HEK293 (cell line): ENCODE results near the gene PET100.
A peak's percentile ranks its signal among the peaks of the same experiment; 100 is the strongest.

Experiments
- GFI1B ChIP-seq: fragments of 450-650 bp; formaldehyde crosslinking; IDR thresholded peaks from 2 replicates; pipeline ENCODE4 v1.5.1; 2016; ENCODE audit warnings: missing biosample characterization, missing genetic modification characterization
- GLIS1 ChIP-seq: fragments of 450-650 bp; formaldehyde crosslinking; IDR thresholded peaks from 2 replicates; pipeline ENCODE4 v1.5.1; 2016; ENCODE audit warnings: missing biosample characterization, missing genetic modification characterization
- HOXC10 ChIP-seq: sonication (generic); formaldehyde crosslinking; IDR thresholded peaks from 2 replicates; pipeline ENCODE4 v1.8.1; 2023; ENCODE audit warnings: mild to moderate bottlenecking, missing genetic modification reagents
- IKZF3 ChIP-seq: fragments of 450-650 bp; IDR thresholded peaks from 2 replicates; pipeline ENCODE4 v1.5.0; 2018; ENCODE audit warnings: missing biosample characterization, mild to moderate bottlenecking, missing genetic modification characterization, moderate library complexity
- MZF1 ChIP-seq: fragments of 450-650 bp; formaldehyde crosslinking; IDR thresholded peaks from 2 replicates; pipeline ENCODE4 v1.5.1; 2017; ENCODE audit warnings: missing biosample characterization, missing genetic modification characterization, borderline replicate concordance
- TRIM28 ChIP-seq: IDR thresholded peaks from 2 replicates; pipeline ENCODE4 v1.6.1; 2011; ENCODE audit warnings: low read length, control low read depth, borderline replicate concordance
- ZBTB21 ChIP-seq: fragments of 450-650 bp; formaldehyde crosslinking; IDR thresholded peaks from 2 replicates; pipeline ENCODE4 v1.5.1; 2017; ENCODE audit warnings: missing biosample characterization, missing genetic modification characterization
- ZIC2 ChIP-seq: fragments of 450-650 bp; formaldehyde crosslinking; IDR thresholded peaks from 2 replicates; pipeline ENCODE4 v1.5.1; 2016; ENCODE audit warnings: missing biosample characterization, missing genetic modification characterization
- ZNF133 ChIP-seq: fragments of 450-650 bp; formaldehyde crosslinking; IDR thresholded peaks from 2 replicates; pipeline ENCODE4 v1.5.1; 2016; ENCODE audit warnings: missing biosample characterization, missing genetic modification characterization
- ZNF221 ChIP-seq: fragments of 450-650 bp; formaldehyde crosslinking; IDR thresholded peaks from 2 replicates; pipeline ENCODE4 v1.5.1; 2017; ENCODE audit warnings: missing biosample characterization, missing genetic modification characterization, borderline replicate concordance
- ZNF239 ChIP-seq: fragments of 450-650 bp; formaldehyde crosslinking; IDR thresholded peaks from 2 replicates; pipeline ENCODE4 v1.5.1; 2016; ENCODE audit warnings: missing biosample characterization, missing genetic modification characterization
- ZNF394 ChIP-seq: fragments of 450-650 bp; formaldehyde crosslinking; IDR thresholded peaks from 2 replicates; pipeline ENCODE4 v1.5.1; 2016; ENCODE audit warnings: missing biosample characterization, missing genetic modification characterization, mild to moderate bottlenecking, moderate library complexity, borderline replicate concordance
- ZNF473 ChIP-seq: fragments of 450-650 bp; formaldehyde crosslinking; IDR thresholded peaks from 2 replicates; pipeline ENCODE4 v1.5.1; 2017; ENCODE audit warnings: missing biosample characterization, missing genetic modification characterization
- ZNF561 ChIP-seq: fragments of 450-650 bp; IDR thresholded peaks from 2 replicates; pipeline ENCODE4 v1.5.1; 2018; ENCODE audit warnings: missing biosample characterization, missing genetic modification characterization, borderline replicate concordance
- ZNF600 ChIP-seq: fragments of 450-650 bp; formaldehyde crosslinking; IDR thresholded peaks from 2 replicates; pipeline ENCODE4 v1.5.1; 2016; ENCODE audit warnings: missing biosample characterization, missing genetic modification characterization
- ZNF629 ChIP-seq: fragments of 450-650 bp; formaldehyde crosslinking; IDR thresholded peaks from 2 replicates; pipeline ENCODE4 v1.5.1; 2017; ENCODE audit warnings: missing biosample characterization, missing genetic modification characterization
- ZNF660 ChIP-seq: fragments of 450-650 bp; IDR thresholded peaks from 2 replicates; pipeline ENCODE4 v1.5.1; 2018; ENCODE audit warnings: missing biosample characterization, mild to moderate bottlenecking, missing genetic modification characterization
- ZXDB ChIP-seq: fragments of 450-650 bp; formaldehyde crosslinking; IDR thresholded peaks from 2 replicates; pipeline ENCODE4 v1.5.1; 2016; ENCODE audit warnings: missing biosample characterization, missing genetic modification characterization
- TF ChIP-seq, protein P1 (sequence below): fragments of 450-650 bp; formaldehyde crosslinking; IDR thresholded peaks from 2 replicates; pipeline ENCODE4 v1.5.1; 2016; ENCODE audit warnings: missing biosample characterization, missing genetic modification characterization
- TF ChIP-seq, protein P2 (sequence below): fragments of 450-650 bp; formaldehyde crosslinking; conservative IDR thresholded peaks from 2 replicates; pipeline ENCODE4 v1.5.1; 2016; ENCODE audit warnings: low read depth, missing biosample characterization, missing genetic modification characterization
- TF ChIP-seq, protein P3 (sequence below): fragments of 450-650 bp; formaldehyde crosslinking; optimal IDR thresholded peaks from 2 replicates; pipeline ENCODE3; 2016; ENCODE audit warnings: missing biosample characterization, mild to moderate bottlenecking, missing genetic modification characterization
- TF ChIP-seq, protein P4 (sequence below): fragments of 450-650 bp; formaldehyde crosslinking; IDR thresholded peaks from 2 replicates; pipeline ENCODE4 v1.5.1; 2016; ENCODE audit warnings: missing biosample characterization, missing genetic modification characterization
- TF ChIP-seq, protein P5 (sequence below): fragments of 450-650 bp; formaldehyde crosslinking; IDR thresholded peaks from 2 replicates; pipeline ENCODE4 v1.5.1; 2017; ENCODE audit warnings: missing biosample characterization, missing genetic modification characterization
- TF ChIP-seq, protein P6 (sequence below): fragments of 450-650 bp; formaldehyde crosslinking; IDR thresholded peaks from 2 replicates; pipeline ENCODE4 v1.5.1; 2016; ENCODE audit warnings: missing biosample characterization, missing genetic modification characterization
- TF ChIP-seq, protein P7 (sequence below): fragments of 450-650 bp; formaldehyde crosslinking; IDR thresholded peaks from 2 replicates; pipeline ENCODE4 v1.5.1; 2017; ENCODE audit warnings: missing biosample characterization, missing genetic modification characterization

The PET100 gene

DNA sequence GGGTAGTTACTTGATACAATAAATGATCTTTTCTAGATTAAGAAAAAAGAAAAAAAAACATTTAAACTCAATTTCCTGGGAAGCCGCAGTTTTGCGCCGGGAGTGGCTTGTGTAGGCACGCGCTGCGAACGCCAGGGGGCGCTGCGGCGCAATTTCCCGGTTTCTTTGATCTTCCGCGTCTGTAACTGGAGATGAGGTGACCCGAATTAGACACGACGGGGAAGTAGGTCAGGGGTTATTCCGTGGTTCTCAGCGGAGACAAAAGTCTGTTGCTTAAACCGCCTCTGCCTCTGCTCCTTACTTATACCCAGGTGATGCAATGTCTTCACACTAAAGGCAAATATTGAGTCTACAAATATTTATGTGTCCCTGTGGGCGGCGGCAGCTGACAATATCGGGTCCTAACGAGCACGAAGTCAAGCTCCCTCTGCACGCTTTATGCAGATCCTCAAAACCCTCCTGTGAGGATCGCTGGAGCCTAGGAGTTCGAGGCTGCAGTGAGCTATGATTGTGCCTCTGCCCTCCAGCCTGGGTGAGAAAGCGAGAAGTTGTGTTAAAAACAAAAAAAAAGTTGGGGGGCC is 22.6 kb downstream of the PET100 start (continued):
- TF ChIP-seq, protein P1, sequence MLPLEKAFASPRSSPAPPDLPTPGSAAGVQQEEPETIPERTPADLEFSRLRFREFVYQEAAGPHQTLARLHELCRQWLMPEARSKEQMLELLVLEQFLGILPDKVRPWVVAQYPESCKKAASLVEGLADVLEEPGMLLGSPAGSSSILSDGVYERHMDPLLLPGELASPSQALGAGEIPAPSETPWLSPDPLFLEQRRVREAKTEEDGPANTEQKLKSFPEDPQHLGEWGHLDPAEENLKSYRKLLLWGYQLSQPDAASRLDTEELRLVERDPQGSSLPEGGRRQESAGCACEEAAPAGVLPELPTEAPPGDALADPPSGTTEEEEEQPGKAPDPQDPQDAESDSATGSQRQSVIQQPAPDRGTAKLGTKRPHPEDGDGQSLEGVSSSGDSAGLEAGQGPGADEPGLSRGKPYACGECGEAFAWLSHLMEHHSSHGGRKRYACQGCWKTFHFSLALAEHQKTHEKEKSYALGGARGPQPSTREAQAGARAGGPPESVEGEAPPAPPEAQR (tag by site-specific recombination): peak; percentile 50; the same call in 1 of the 2 replicates
- TF ChIP-seq, protein P2, sequence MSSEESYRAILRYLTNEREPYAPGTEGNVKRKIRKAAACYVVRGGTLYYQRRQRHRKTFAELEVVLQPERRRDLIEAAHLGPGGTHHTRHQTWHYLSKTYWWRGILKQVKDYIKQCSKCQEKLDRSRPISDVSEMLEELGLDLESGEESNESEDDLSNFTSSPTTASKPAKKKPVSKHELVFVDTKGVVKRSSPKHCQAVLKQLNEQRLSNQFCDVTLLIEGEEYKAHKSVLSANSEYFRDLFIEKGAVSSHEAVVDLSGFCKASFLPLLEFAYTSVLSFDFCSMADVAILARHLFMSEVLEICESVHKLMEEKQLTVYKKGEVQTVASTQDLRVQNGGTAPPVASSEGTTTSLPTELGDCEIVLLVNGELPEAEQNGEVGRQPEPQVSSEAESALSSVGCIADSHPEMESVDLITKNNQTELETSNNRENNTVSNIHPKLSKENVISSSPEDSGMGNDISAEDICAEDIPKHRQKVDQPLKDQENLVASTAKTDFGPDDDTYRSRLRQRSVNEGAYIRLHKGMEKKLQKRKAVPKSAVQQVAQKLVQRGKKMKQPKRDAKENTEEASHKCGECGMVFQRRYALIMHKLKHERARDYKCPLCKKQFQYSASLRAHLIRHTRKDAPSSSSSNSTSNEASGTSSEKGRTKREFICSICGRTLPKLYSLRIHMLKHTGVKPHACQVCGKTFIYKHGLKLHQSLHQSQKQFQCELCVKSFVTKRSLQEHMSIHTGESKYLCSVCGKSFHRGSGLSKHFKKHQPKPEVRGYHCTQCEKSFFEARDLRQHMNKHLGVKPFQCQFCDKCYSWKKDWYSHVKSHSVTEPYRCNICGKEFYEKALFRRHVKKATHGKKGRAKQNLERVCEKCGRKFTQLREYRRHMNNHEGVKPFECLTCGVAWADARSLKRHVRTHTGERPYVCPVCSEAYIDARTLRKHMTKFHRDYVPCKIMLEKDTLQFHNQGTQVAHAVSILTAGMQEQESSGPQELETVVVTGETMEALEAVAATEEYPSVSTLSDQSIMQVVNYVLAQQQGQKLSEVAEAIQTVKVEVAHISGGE: no peak
- peak; percentile 55; the same call in 1 of the 2 replicates for TF ChIP-seq ZXDB (tag by site-specific recombination)
- TF ChIP-seq IKZF3 (tag by site-specific recombination): peak; percentile 85
- TF ChIP-seq, protein P3, sequence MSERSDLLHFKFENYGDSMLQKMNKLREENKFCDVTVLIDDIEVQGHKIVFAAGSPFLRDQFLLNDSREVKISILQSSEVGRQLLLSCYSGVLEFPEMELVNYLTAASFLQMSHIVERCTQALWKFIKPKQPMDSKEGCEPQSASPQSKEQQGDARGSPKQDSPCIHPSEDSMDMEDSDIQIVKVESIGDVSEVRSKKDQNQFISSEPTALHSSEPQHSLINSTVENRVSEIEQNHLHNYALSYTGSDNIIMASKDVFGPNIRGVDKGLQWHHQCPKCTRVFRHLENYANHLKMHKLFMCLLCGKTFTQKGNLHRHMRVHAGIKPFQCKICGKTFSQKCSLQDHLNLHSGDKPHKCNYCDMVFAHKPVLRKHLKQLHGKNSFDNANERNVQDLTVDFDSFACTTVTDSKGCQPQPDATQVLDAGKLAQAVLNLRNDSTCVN (tag by site-specific recombination): peak; percentile 18
- TF ChIP-seq, protein P4, sequence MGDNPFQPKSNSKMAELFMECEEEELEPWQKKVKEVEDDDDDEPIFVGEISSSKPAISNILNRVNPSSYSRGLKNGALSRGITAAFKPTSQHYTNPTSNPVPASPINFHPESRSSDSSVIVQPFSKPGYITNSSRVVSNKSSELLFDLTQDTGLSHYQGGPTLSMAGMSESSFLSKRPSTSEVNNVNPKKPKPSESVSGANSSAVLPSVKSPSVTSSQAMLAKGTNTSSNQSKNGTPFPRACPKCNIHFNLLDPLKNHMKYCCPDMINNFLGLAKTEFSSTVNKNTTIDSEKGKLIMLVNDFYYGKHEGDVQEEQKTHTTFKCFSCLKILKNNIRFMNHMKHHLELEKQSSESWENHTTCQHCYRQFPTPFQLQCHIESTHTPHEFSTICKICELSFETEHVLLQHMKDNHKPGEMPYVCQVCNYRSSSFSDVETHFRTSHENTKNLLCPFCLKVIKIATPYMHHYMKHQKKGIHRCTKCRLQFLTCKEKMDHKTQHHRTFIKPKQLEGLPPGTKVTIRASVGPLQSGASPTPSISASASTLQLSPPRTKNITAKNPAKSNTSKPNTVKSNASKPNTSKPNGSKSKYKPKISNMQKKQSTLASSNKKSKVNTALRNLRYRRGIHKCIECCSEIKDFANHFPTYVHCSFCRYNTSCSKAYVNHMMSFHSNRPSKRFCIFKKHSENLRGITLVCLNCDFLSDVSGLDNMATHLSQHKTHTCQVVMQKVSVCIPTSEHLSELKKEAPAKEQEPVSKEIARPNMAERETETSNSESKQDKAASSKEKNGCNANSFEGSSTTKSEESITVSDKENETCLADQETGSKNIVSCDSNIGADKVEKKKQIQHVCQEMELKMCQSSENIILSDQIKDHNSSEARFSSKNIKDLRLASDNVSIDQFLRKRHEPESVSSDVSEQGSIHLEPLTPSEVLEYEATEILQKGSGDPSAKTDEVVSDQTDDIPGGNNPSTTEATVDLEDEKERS: no peak
- TF ChIP-seq ZNF473: no peak
- TF ChIP-seq ZNF239 (tag by site-specific recombination): no peak
- TF ChIP-seq ZNF394 (tag by site-specific recombination): peak; percentile 49; the same call in 1 of the 2 replicates
- TF ChIP-seq ZNF221 (tag by site-specific recombination): no peak
- TF ChIP-seq ZIC2 (tag by site-specific recombination): peak; percentile 40; the same call in 1 of the 2 replicates
- TF ChIP-seq ZNF660 (tag by site-specific recombination): peak; percentile 84
- peak; percentile 75 for TF ChIP-seq ZNF629 (tag by site-specific recombination)
- no peak for TF ChIP-seq MZF1 (tag by site-specific recombination)
- TF ChIP-seq ZNF600 (tag by site-specific recombination): 0 out of 2 replicates have a peak, but pooled peaks have one; percentile 34
- TF ChIP-seq ZNF133 (tag by site-specific recombination): no peak
- TF ChIP-seq, protein P5, sequence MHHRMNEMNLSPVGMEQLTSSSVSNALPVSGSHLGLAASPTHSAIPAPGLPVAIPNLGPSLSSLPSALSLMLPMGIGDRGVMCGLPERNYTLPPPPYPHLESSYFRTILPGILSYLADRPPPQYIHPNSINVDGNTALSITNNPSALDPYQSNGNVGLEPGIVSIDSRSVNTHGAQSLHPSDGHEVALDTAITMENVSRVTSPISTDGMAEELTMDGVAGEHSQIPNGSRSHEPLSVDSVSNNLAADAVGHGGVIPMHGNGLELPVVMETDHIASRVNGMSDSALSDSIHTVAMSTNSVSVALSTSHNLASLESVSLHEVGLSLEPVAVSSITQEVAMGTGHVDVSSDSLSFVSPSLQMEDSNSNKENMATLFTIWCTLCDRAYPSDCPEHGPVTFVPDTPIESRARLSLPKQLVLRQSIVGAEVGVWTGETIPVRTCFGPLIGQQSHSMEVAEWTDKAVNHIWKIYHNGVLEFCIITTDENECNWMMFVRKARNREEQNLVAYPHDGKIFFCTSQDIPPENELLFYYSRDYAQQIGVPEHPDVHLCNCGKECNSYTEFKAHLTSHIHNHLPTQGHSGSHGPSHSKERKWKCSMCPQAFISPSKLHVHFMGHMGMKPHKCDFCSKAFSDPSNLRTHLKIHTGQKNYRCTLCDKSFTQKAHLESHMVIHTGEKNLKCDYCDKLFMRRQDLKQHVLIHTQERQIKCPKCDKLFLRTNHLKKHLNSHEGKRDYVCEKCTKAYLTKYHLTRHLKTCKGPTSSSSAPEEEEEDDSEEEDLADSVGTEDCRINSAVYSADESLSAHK: peak; percentile 29; the same call in 1 of the 2 replicates
- no peak for TF ChIP-seq GFI1B (tag by site-specific recombination)
- TF ChIP-seq, protein P6, sequence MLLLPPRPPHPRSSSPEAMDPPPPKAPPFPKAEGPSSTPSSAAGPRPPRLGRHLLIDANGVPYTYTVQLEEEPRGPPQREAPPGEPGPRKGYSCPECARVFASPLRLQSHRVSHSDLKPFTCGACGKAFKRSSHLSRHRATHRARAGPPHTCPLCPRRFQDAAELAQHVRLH (tag by site-specific recombination): peak; percentile 50; the same call in 1 of the 2 replicates
- TF ChIP-seq ZNF561 (tag by site-specific recombination): 0 out of 2 replicates have a peak, but pooled peaks have one; percentile 85
- TF ChIP-seq, protein P7, sequence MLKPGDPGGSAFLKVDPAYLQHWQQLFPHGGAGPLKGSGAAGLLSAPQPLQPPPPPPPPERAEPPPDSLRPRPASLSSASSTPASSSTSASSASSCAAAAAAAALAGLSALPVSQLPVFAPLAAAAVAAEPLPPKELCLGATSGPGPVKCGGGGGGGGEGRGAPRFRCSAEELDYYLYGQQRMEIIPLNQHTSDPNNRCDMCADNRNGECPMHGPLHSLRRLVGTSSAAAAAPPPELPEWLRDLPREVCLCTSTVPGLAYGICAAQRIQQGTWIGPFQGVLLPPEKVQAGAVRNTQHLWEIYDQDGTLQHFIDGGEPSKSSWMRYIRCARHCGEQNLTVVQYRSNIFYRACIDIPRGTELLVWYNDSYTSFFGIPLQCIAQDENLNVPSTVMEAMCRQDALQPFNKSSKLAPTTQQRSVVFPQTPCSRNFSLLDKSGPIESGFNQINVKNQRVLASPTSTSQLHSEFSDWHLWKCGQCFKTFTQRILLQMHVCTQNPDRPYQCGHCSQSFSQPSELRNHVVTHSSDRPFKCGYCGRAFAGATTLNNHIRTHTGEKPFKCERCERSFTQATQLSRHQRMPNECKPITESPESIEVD (tag by site-specific recombination): 0 out of 2 replicates have a peak, but pooled peaks have one; percentile 33
- 0 out of 2 replicates have a peak, but pooled peaks have one; percentile 23 for TF ChIP-seq GLIS1 (tag by site-specific recombination)
- TF ChIP-seq HOXC10 (CRISPR knock-in tag): no peak
- TF ChIP-seq TRIM28: 0 out of 2 replicates have a peak, but pooled peaks have one; percentile 35
- TF ChIP-seq ZBTB21 (tag by site-specific recombination): peak; percentile 46; the same call in 1 of the 2 replicates
